ENCODE results near the gene ZNF165.

The ZNF165 gene

DNA sequence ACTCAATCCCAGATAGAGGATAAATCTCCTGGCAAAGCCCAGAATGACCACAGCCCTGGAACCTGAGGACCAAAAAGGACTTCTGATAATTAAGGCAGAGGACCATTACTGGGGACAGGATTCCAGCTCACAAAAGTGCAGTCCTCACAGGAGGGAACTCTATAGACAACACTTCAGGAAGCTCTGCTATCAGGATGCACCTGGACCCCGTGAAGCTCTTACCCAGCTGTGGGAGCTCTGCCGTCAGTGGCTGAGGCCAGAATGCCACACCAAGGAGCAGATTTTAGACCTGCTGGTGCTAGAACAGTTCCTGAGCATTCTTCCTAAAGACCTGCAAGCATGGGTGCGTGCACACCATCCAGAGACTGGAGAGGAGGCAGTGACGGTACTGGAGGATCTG lies 45.0 kb downstream of the ZNF165 start:
- TF ChIP-seq CTCF (IDR thresholded peaks at IDR 0.05) = no peak

- peak; percentile 38; the same call in 1 of the 2 replicates for TF ChIP-seq CTCF (IDR thresholded peaks at IDR 0.05)
Measured at GRCh38 chr6:28134015-28134414, 53.6 kb downstream of the ZNF165 start.

DNA sequence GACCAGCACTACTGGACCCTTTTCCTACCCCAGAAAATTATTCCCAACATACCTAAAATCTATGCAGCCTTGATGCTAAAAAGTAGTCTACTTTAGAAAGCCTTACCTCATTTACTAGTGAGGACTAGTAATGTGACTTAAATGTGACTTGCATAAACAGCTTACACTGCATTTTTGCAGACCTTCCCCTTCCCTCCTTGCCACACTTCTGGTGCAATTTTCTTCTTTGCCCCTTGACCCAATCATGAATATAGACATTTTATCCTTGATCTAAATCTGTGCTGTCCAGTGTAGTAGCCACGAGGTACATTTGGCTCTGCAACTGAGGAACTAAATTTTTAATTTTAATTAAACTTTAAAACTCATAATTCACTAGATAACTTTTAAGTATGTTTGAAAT lies 54.3 kb downstream of the ZNF165 start:
- no peak for TF ChIP-seq CTCF (IDR thresholded peaks at IDR 0.05)

DNA sequence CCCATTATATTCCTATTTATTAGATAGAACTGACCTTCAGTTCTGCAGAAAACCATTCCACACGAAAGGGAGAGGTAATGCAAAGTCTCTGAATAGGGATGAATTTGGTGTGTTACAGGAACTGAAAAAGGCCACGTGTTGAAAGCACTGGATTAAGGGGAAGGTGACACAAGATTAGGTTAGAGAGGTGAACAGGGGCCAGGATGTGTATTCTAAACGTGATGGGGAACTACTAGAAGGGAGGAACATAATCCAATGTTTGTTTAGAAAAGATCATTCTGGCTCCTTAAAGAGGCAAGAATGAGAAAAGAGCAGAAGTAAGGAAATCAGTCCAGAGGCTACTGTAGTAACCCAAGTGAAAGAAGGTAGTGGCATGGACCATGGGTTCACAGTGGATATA lies 55.0 kb downstream of the ZNF165 start:
- no peak for TF ChIP-seq CTCF (IDR thresholded peaks at IDR 0.05)

DNA sequence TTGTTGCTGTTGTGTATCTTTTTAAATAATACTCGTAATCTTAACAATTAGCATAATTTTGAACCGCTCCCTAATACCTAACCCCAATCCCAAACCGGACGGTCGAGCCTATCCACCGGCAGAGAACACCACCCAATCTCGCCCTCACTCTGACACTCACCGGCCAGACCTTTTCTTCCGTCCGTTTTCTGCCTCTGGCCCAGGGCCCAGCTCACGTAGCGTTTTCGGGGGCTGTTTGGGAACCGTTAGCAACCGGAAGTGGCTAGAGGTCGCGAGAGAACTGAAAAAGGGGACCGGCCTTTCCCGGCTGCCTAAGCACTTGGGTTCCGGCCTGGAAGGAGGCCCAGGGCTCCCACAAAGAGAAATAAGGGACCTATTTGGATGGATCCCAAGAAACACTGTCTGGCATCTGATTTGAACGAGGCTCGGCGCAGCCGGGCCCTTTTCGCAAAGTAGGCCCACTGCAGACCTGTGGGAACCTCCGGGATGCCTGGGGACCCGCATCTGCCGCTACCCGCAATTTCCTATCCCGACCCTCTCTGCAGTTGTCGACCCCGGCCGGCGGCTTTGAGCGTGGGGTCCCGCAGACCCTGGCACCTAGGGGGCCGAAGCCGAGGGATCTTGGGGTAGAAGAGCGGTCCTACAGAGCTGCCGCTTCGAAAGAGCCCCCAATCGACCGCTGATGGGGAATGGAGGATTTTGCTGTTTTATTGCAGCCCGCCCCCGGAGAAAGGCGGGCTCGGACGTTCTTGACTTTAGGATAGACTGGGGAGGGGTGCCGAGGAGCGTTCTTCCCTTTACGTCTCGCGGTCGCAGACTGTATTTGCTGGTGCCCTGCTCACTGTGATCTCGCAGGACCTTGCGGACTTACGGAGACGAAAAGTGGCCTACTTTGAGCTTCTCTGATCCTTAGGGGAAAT lies 56.5 kb downstream of the ZNF165 start:
- TF ChIP-seq CTCF (IDR thresholded peaks at IDR 0.05) = no peak

DNA sequence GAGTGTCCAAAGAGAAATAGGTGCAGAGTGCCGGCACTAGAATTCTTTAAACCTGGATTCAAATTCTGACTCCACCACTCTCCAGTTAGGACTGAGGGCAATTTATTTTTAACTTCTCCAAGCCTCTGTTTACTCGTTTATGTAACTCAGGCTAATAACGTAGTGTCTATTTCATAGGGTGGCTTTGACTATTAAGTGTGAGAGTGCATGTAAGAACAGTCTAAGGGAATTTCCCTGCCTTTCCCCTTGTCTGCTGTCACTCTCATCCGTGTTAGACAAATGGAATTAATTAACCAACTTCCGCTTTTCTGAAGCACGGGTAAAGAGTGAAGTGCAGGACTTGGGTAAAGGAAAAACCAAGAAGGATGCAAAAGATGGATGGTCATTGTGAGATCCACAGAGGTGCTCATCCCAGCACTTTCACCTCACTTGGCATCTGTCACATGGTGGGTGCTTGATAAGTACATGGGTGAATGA lies 57.2 kb downstream of the ZNF165 start:
- no peak for TF ChIP-seq CTCF (IDR thresholded peaks at IDR 0.05)

Data from LNCAP (cell line).